Esophagus muscularis mucosa (tissue), 4 donors: ENCODE measurements around the gene PARK7. TPM values are rescaled to one million over a fixed set of nuclear protein-coding genes. Genes with fewer than 3 reads are reported as not detected.

Experiments used
- DNase-seq: peaks from one replicate; pipeline ENCODE4 v3.0.0-alpha.2; 2017; ENCODE audit errors: extremely low spot score
- H3K27ac ChIP-seq, 4 donors: fragments of 200-600 bp; sonication (generic); replicated peaks in 1 of 4; 1 replicate in 3 of 4; 2 replicates in 1 of 4; pipeline ENCODE4 v1.5.1; 2016 to 2019; ENCODE audit warnings: mild to moderate bottlenecking in 1 of 4
- H3K27me3 ChIP-seq, 4 donors: fragments of 200-600 bp; sonication (generic); one replicate each; pipeline versions ENCODE4 v1.5.1 to v1.6.0; 2016 to 2019
- H3K36me3 ChIP-seq, 4 donors: fragments of 200-600 bp; sonication (generic); one replicate each; pipeline ENCODE4 v1.5.1; 2016 to 2019
- H3K4me1 ChIP-seq, 4 donors: fragments of 200-600 bp; sonication (generic); one replicate each; pipeline ENCODE4 v1.5.1; 2016 to 2019
- H3K4me3 ChIP-seq, 4 donors: fragments of 200-600 bp; sonication (generic); 1 replicate in 2 of 4; 2 replicates in 2 of 4; pipeline ENCODE4 v1.5.1; 2016 to 2019; ENCODE audit warnings: mild to moderate bottlenecking in 4 of 4, moderate library complexity in 1 of 4
- H3K9me3 ChIP-seq, 4 donors: fragments of 200-600 bp; sonication (generic); 1 replicate in 3 of 4; 2 replicates in 1 of 4; pipeline ENCODE4 v1.5.1; 2016 to 2019
- EP300 ChIP-seq: sonication (generic); formaldehyde crosslinking; IDR thresholded peaks from one replicate; pipeline ENCODE4 v1.6.1; 2017; ENCODE audit warnings: antibody characterized with exemption
- POLR2A ChIP-seq: fragments of 450-650 bp; IDR thresholded peaks from one replicate; pipeline ENCODE4 v1.6.1; 2017; ENCODE audit warnings: antibody characterized with exemption, moderate library complexity, mild to moderate bottlenecking, low read depth
- POLR2AphosphoS5 ChIP-seq, 2 donors: sonication (generic); formaldehyde crosslinking; IDR thresholded peaks; one replicate each; pipeline ENCODE4 v1.6.1; 2017; ENCODE audit warnings: antibody characterized with exemption in 2 of 2
- WGBS: methylation state at CpG from one replicate; pipeline ENCODE4 v1.1.5; 2018; 5-methylcytosine and 5-hydroxymethylcytosine counted together
- intact Hi-C: fragments of 100-400 bp; cut with DNase I; formaldehyde crosslinking; loops from one replicate; pipeline ENCODE4 v1.15.1; 2023
- total RNA-seq, 4 donors: library from RNA; depleted of rRNA; stranded (reverse); fragments of >200 nt; gene quantifications; one replicate each; pipeline versions ENCODE4 v1.1.0 to v1.2.1, GENCODE V29; 2016
- TF ChIP-seq, protein P1 (sequence below), 3 experiments: fragments of 200-600 bp in 2 of 3; fragments of 450-650 bp in 1 of 3; sonication (generic) in 2 of 3; IDR thresholded peaks; one replicate each; pipeline ENCODE4 v1.5.1; 2017 to 2019; ENCODE audit warnings: antibody characterized with exemption in 3 of 3, mild to moderate bottlenecking in 2 of 3, moderate library complexity in 1 of 3

The PARK7 gene
- total RNA-seq, 4 donors from 2014 or later, result 201 to 229 (median 212) TPM

DNA sequence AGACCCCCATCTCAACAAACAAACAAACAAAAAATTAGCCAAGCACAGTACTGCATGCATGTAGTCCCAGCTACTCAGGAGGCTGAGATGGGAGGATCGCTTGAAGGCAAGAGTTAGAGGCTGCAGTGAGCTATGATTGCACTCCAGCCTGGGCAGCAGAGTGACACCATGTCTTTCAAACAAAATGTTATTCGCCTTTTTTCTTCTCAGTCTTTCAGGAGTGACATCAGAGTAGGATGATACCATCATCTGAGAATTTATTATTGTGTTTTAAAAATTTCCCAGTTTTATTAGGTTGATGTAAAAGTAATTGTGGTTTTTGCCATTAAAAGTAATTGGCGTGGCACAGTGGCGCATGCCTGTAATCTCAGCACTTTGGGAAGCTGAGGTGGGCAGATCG is 10.8 kb downstream of the PARK7 start:
- TF ChIP-seq POLR2A, result no peak
- TF ChIP-seq, protein P1, sequence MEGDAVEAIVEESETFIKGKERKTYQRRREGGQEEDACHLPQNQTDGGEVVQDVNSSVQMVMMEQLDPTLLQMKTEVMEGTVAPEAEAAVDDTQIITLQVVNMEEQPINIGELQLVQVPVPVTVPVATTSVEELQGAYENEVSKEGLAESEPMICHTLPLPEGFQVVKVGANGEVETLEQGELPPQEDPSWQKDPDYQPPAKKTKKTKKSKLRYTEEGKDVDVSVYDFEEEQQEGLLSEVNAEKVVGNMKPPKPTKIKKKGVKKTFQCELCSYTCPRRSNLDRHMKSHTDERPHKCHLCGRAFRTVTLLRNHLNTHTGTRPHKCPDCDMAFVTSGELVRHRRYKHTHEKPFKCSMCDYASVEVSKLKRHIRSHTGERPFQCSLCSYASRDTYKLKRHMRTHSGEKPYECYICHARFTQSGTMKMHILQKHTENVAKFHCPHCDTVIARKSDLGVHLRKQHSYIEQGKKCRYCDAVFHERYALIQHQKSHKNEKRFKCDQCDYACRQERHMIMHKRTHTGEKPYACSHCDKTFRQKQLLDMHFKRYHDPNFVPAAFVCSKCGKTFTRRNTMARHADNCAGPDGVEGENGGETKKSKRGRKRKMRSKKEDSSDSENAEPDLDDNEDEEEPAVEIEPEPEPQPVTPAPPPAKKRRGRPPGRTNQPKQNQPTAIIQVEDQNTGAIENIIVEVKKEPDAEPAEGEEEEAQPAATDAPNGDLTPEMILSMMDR (IDR thresholded peaks at IDR 0.05), result no peak
- TF ChIP-seq EP300, result no peak
- TF ChIP-seq POLR2AphosphoS5 (IDR thresholded peaks at IDR 0.05), result no peak
- H3K4me1 ChIP-seq, result peaks cover 7 to 33% (median 26%) of the 10 kb centered on the region in 4 donors
- H3K36me3 ChIP-seq, result peaks cover 39 to 73% (median 65%) of the 10 kb centered on the region in 4 donors
- intact Hi-C loops, result loop anchor here (10.0 kb wide), 1 partner anchor 473 kb away; no protein-coding TSS in a partner anchor
- H3K4me3 ChIP-seq, result no peak overlapping the region
- no peak for DNase-seq
- H3K9me3 ChIP-seq, result no peaks in the 10 kb centered on the region
- no peaks in the 10 kb centered on the region for H3K27me3 ChIP-seq
- no peak overlapping the region for H3K27ac ChIP-seq
- WGBS, result 96% methylated on average over 5 of the region's 5 CpGs

DNA sequence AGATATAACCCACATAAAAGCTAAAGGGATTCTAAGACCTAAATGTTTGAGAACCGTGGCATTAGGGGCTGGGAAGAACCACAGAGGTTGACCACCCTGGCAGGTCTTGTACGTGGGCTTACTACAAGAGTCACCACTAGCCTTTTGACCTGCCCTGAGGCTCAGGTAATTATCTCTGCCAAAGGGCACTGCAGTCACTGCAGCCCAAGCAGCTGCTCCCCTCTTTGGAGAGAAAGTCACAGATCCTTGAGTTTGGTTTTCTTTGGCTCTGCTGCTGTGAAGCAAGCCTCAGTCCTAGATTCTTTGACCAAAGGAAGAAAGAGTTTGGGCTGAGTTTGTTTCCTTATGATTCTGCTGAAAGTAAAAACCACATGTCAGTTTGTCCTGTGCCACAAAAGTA is 11.6 kb downstream of the PARK7 start:
- Histone ChIP-seq H3K27ac (no peak overlapping the region), H3K4me1 (peaks cover 3 to 32% (median 26%) of the 10 kb centered on the region in 4 donors), H3K27me3 (no peaks in the 10 kb centered on the region), H3K4me3 (no peak overlapping the region), H3K9me3 (no peaks in the 10 kb centered on the region), H3K36me3 (peaks cover 41 to 76% (median 67%) of the 10 kb centered on the region in 4 donors)
- 93% methylated on average over 2 of the region's 2 CpGs for WGBS
- DNase-seq, result no peak
- intact Hi-C loops, result loop anchor here (10.0 kb wide), 1 partner anchor 472 kb away; no protein-coding TSS in a partner anchor
- TF ChIP-seq, protein P1 (IDR thresholded peaks at IDR 0.05), result no peak
- no peak for TF ChIP-seq POLR2AphosphoS5 (IDR thresholded peaks at IDR 0.05)
- TF ChIP-seq EP300, result no peak
- TF ChIP-seq POLR2A, result no peak

DNA sequence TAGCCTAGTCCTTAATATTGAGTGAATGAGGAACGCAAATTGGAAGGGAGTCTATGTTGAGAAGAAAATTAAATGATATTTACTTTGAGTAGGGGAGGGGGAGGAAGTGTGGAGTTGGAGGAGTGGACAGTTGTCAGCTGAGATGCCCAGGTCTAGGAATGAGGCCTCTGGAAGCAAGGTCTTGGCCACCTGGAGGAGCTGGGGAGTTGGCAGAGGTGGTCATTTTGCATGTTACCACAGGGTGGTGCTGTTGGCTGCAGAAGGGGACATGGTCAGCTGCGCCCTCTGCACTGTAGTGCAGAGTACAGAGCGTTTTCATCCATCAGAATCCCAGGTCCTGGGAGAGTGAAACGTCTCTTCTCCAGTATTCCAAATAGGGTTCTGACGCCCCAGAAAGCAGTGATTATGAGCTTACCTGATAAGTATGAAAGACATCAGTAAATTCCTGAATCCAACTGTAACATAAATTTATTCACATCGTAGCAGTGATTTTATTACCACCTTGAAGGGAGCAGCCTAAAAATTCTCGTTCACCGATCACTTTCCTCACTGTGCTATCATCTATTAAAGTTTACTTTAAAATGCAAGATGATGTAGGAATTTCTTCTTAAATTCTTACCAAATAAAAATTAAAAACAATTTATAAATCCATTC is 13.8 kb downstream of the PARK7 start:
- intact Hi-C loops, result loop anchor here (10.0 kb wide), 1 partner anchor 469 kb away; no protein-coding TSS in a partner anchor
- no peak overlapping the region for H3K4me3 ChIP-seq
- peak overlapping the region; percentile 46 to 75 (median 71) for H3K27ac ChIP-seq
- no peaks in the 10 kb centered on the region for H3K27me3 ChIP-seq
- no peak for DNase-seq
- peaks cover 36 to 79% (median 67%) of the 10 kb centered on the region in 4 donors for H3K36me3 ChIP-seq
- TF ChIP-seq, protein P1 (IDR thresholded peaks at IDR 0.05), result peak; percentile 87 to 96 (median 91)
- TF ChIP-seq POLR2AphosphoS5 (IDR thresholded peaks at IDR 0.05) (peak; percentile 55 to 59), POLR2A (no peak)
- no peaks in the 10 kb centered on the region for H3K9me3 ChIP-seq
- H3K4me1 ChIP-seq, result peaks cover 3 to 32% (median 26%) of the 10 kb centered on the region in 4 donors
- WGBS, result 68% methylated on average over 8 of the region's 8 CpGs

DNA sequence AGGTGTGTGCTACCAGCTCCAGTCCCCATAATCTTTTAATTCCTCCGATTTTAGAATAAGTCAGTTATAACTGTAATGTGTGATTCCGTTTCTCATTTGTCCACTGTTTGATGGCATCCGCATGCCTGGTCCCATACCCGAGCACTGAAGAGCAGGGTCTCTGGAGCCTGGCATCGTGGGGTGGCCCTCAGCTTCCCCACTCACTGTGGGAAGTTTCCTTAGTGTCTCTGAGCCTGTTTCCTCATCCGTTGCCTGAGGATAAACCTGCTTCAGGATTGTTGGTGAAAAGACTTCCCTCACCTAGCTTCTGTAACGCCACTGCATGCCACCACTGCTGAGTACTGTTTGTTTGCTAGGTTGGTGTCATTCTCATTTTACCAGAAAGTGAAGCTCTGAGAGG is 19.5 kb downstream of the PARK7 start:
- TF ChIP-seq POLR2A (no peak), POLR2AphosphoS5 (IDR thresholded peaks at IDR 0.05) (no peak), EP300 (no peak)
- TF ChIP-seq, protein P1 (IDR thresholded peaks at IDR 0.05), result no peak
- H3K4me3 ChIP-seq, result no peak overlapping the region
- H3K36me3 ChIP-seq, result peaks cover 37 to 81% (median 73%) of the 10 kb centered on the region in 4 donors
- WGBS, result 82% methylated on average over 7 of the region's 7 CpGs
- peaks cover 10 to 33% (median 32%) of the 10 kb centered on the region in 4 donors for H3K4me1 ChIP-seq
- no peaks in the 10 kb centered on the region for H3K9me3 ChIP-seq
- H3K27ac ChIP-seq, result peak overlapping the region; percentile 7 to 45 (median 30)
- no peaks in the 10 kb centered on the region for H3K27me3 ChIP-seq
- intact Hi-C loops, result no loop called here
- DNase-seq, result no peak
